ENCODE measurements around the gene LBP. TPM values are rescaled to one million over a fixed set of nuclear protein-coding genes. Genes with fewer than 3 reads are reported as not detected.

Gene LBP
- total RNA-seq, 1 donor from 2014 or later, result not detected

GRCh38 chr20:38383147-38383546 is 36.9 kb downstream of the LBP start:
- H3K4me1 Mint-ChIP-seq, result no peaks in the 10 kb centered on the region
- DNase-seq, result no peak
- H3K27me3 Mint-ChIP-seq, result peaks cover 4% of the 10 kb centered on the region
- ChIA-PET POLR2A (no interaction called here), CTCF (no interaction called here)
- H3K36me3 Mint-ChIP-seq (ENCODE audit: low read depth), result no peaks in the 10 kb centered on the region
- no peaks in the 10 kb centered on the region for H3K9me3 Mint-ChIP-seq
- intact Hi-C loops (cut with micrococcal nuclease), result no loop called here
- H3K4me3 Mint-ChIP-seq, result no peak overlapping the region
- ATAC-seq (ENCODE audit: low read depth), result no peak
- TF ChIP-seq CTCF (IDR thresholded peaks at IDR 0.05), result no peak
- H3K27ac Mint-ChIP-seq, result no peak overlapping the region

GRCh38 chr20:38386004-38386403 is 39.7 kb downstream of the LBP start:
- Mint-ChIP-seq H3K4me3 (no peak overlapping the region), H3K36me3 (ENCODE audit: low read depth) (no peaks in the 10 kb centered on the region), H3K27ac (no peak overlapping the region), H3K4me1 (no peaks in the 10 kb centered on the region), H3K27me3 (peaks cover 10% of the 10 kb centered on the region), H3K9me3 (peaks cover 7% of the 10 kb centered on the region)
- intact Hi-C loops (cut with micrococcal nuclease), result no loop called here
- ATAC-seq (ENCODE audit: low read depth), result no peak
- no peak for TF ChIP-seq CTCF (IDR thresholded peaks at IDR 0.05)
- CTCF ChIA-PET, result no interaction called here
- POLR2A ChIA-PET, result no interaction called here
- no peak for DNase-seq

GRCh38 chr20:38386851-38387250 is 40.6 kb downstream of the LBP start:
- no peak for TF ChIP-seq CTCF (IDR thresholded peaks at IDR 0.05)
- no peaks in the 10 kb centered on the region for H3K36me3 Mint-ChIP-seq (ENCODE audit: low read depth)
- no peak overlapping the region for H3K4me3 Mint-ChIP-seq
- ChIA-PET CTCF (no interaction called here), POLR2A (no interaction called here)
- H3K9me3 Mint-ChIP-seq, result peaks cover 7% of the 10 kb centered on the region
- intact Hi-C loops (cut with micrococcal nuclease), result no loop called here
- H3K4me1 Mint-ChIP-seq, result no peaks in the 10 kb centered on the region
- peaks cover 9% of the 10 kb centered on the region for H3K27me3 Mint-ChIP-seq
- H3K27ac Mint-ChIP-seq, result no peak overlapping the region
- ATAC-seq (ENCODE audit: low read depth) (no peak), DNase-seq (no peak)

GRCh38 chr20:38387953-38388352 is 41.7 kb downstream of the LBP start:
- DNase-seq (no peak), ATAC-seq (ENCODE audit: low read depth) (no peak)
- Mint-ChIP-seq H3K27me3 (peaks cover 9% of the 10 kb centered on the region), H3K4me3 (no peak overlapping the region), H3K27ac (no peak overlapping the region), H3K36me3 (ENCODE audit: low read depth) (no peaks in the 10 kb centered on the region), H3K4me1 (no peaks in the 10 kb centered on the region), H3K9me3 (peaks cover 8% of the 10 kb centered on the region)
- ChIA-PET CTCF (no interaction called here), POLR2A (no interaction called here)
- TF ChIP-seq CTCF (IDR thresholded peaks at IDR 0.05), result no peak
- intact Hi-C loops (cut with micrococcal nuclease), result no loop called here

- peaks cover 9% of the 10 kb centered on the region for H3K27me3 Mint-ChIP-seq
- no peaks in the 10 kb centered on the region for H3K36me3 Mint-ChIP-seq (ENCODE audit: low read depth)
- DNase-seq (no peak), ATAC-seq (ENCODE audit: low read depth) (no peak)
- no peak for TF ChIP-seq CTCF (IDR thresholded peaks at IDR 0.05)
- ChIA-PET CTCF (no interaction called here), POLR2A (interaction anchor here (0.7 kb wide), 2 partner anchors 358 to 569 kb away, joined by 4 to 5 read pairs; no protein-coding TSS in a partner anchor)
- intact Hi-C loops (cut with micrococcal nuclease), result no loop called here
- peaks cover 9% of the 10 kb centered on the region for H3K9me3 Mint-ChIP-seq
- H3K4me3 Mint-ChIP-seq, result no peak overlapping the region
- no peaks in the 10 kb centered on the region for H3K4me1 Mint-ChIP-seq
- no peak overlapping the region for H3K27ac Mint-ChIP-seq
Measured at GRCh38 chr20:38392356-38392755, 46.1 kb downstream of the LBP start.

All from activated B cell treated with CpG ODN at 0.5 μM for 24 hours (primary cell).